SH-SY5Y (cell line): ENCODE data around the gene CFAP77.

Experiments used
- GATA2 ChIP-seq: IDR thresholded peaks from 2 replicates; pipeline ENCODE4 v1.6.1; 2011; ENCODE audit warnings: mild to moderate bottlenecking, low read depth, low read length
- GATA3 ChIP-seq: IDR thresholded peaks from 2 replicates; pipeline ENCODE4 v1.6.1; 2011; ENCODE audit warnings: low read depth, mild to moderate bottlenecking, low read length, moderate library complexity

Gene CFAP77

GRCh38 chr9:132518626-132519025 lies 108.6 kb downstream of the CFAP77 start:
- TF ChIP-seq GATA2 = no peak
- TF ChIP-seq GATA3 = no peak

GRCh38 chr9:132519033-132519432 lies 109.0 kb downstream of the CFAP77 start:
- TF ChIP-seq GATA3 (no peak), GATA2 (no peak)

GRCh38 chr9:132520612-132521011 lies 110.6 kb downstream of the CFAP77 start:
- TF ChIP-seq GATA3 (no peak), GATA2 (no peak)

GRCh38 chr9:132525308-132526023 lies 115.5 kb downstream of the CFAP77 start:
- TF ChIP-seq GATA3 = no peak
- TF ChIP-seq GATA2 = no peak

GRCh38 chr9:132531195-132531594 lies 121.2 kb downstream of the CFAP77 start:
- TF ChIP-seq GATA3 (no peak), GATA2 (no peak)

- TF ChIP-seq GATA3 (no peak), GATA2 (no peak)
These were observed 121.9 kb downstream of the CFAP77 start for GRCh38 chr9:132531710-132532570.

GRCh38 chr9:132534832-132535231 lies 124.8 kb downstream of the CFAP77 start:
- TF ChIP-seq GATA2 = no peak
- TF ChIP-seq GATA3 = no peak

GRCh38 chr9:132536124-132536523 lies 126.1 kb downstream of the CFAP77 start:
- TF ChIP-seq GATA2 (no peak), GATA3 (no peak)

GRCh38 chr9:132537352-132537751 lies 127.3 kb downstream of the CFAP77 start:
- TF ChIP-seq GATA2 = no peak
- TF ChIP-seq GATA3 = no peak

GRCh38 chr9:132538071-132538470 lies 128.1 kb downstream of the CFAP77 start:
- TF ChIP-seq GATA2 = no peak
- TF ChIP-seq GATA3 = no peak

GRCh38 chr9:132539096-132539495 lies 129.1 kb downstream of the CFAP77 start:
- TF ChIP-seq GATA2 (no peak), GATA3 (no peak)

- TF ChIP-seq GATA3 (no peak), GATA2 (no peak)
These were observed 131.0 kb downstream of the CFAP77 start for GRCh38 chr9:132541051-132541450.

- TF ChIP-seq GATA2 = no peak
- no peak for TF ChIP-seq GATA3
These were observed 132.1 kb downstream of the CFAP77 start for GRCh38 chr9:132541870-132542830.

- TF ChIP-seq GATA2 (no peak), GATA3 (no peak)
These were observed 133.2 kb downstream of the CFAP77 start for GRCh38 chr9:132543251-132543650.
